Osteoblast (primary cell): ENCODE results near the gene MAN1C1. TPM values are rescaled to one million over a fixed set of nuclear protein-coding genes. Genes with fewer than 3 reads are reported as not detected.

Experiments
- total RNA-seq: library from RNA; depleted of rRNA; stranded (reverse); fragments of >200 nt; gene quantifications from 2 replicates; pipeline ENCODE4 v1.2.3, GENCODE V29; 2012

The MAN1C1 gene
- total RNA-seq, 1 donor: 16.3 TPM

Other genes starting within 250 kb of the MAN1C1 start
- 0.72 and 0.88 TPM in 2 replicates for gene RHCE, start 196.0 kb upstream of the MAN1C1 start, total RNA-seq
- 33.9 and 35.5 TPM in 2 replicates for gene MACO1, start 185.9 kb upstream of the MAN1C1 start, total RNA-seq
- gene LDLRAP1, start 73.2 kb upstream of the MAN1C1 start, total RNA-seq: 18.5 and 22.1 TPM in 2 replicates
- gene SELENON, start 183.4 kb downstream of the MAN1C1 start, total RNA-seq: 33.7 and 45.1 TPM in 2 replicates
- gene MTFR1L, start 203.2 kb downstream of the MAN1C1 start, total RNA-seq: 46.6 and 47.4 TPM in 2 replicates
- gene AUNIP, start 242.7 kb downstream of the MAN1C1 start, total RNA-seq: 0.72 and 0.88 TPM in 2 replicates